GM21825 (cell line): ENCODE data around the gene NABP1.
A peak's percentile ranks its signal among the peaks of the same experiment; 100 is the strongest.

ENCODE experiments used
- ATAC-seq: cut with Tn5 transposase; IDR thresholded peaks from one replicate; pipeline ENCODE4 v1.9.1; 2021; ENCODE audit warnings: mild to moderate bottlenecking, moderate library complexity; ENCODE audit not compliant: unreplicated experiment

NABP1 gene

GRCh38 chr2:191646163-191646902, 31.6 kb upstream of the NABP1 start:
- ATAC-seq: no peak

- ATAC-seq: no peak
Measured at GRCh38 chr2:191649519-191649918, 28.4 kb upstream of the NABP1 start.

GRCh38 chr2:191650896-191651773, 26.8 kb upstream of the NABP1 start:
- ATAC-seq: peak; percentile 98

DNA sequence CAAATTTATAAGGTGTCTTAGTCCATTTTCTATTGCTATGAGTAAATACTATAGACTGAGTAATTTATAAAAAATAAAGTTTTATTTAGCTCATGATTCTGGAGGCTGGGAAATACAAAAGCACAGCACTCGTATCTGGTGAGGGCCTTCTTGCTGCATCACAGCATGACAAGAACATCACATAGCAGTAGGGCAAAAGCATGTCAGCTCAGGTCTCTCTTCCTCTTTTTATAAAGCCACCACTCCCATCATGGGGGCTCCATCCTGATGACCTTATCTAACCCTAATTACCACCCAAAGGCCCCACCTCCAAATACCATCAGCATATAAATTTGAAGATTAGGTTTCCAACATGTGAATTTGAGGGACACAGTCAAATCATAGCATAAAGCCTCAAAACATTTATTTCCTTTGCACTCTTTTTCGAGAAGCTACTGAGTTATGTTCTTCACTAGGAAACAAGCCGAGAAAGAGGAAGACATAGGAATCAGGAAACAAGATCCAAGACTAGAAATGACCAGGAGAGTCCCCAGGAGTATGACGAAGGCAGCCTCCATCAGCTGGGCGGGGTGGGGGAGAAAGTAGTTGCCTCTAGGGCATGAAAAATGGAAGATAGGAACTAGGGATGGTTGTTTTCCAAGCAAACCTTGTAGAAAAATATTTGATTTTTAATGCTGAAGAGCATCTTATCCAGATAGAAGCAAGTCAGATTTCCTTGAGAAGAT, 24.1 kb upstream of the NABP1 start:
- ATAC-seq: no peak

- ATAC-seq: no peak
Measured at GRCh38 chr2:191656391-191656790, 21.5 kb upstream of the NABP1 start.

DNA sequence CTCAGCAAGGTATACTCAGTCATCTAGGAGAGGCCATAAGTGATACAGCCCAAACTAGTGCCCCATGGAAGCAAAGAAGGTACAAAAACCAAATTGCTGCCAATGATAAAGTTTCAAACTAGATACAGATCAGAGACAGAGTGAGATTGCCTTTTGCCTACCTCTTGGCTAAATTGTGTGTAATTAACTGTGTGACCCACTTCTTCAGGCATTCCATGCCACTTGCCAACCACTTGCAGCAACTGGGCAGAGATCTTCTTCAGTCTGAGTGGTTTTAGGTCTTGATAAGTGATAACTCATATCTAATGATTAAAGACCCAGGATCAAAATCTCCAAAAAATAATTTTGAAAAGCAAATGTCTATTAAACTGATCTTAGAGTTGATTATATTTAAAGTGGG, 21.1 kb upstream of the NABP1 start:
- ATAC-seq: no peak

GRCh38 chr2:191657977-191658376, 20.0 kb upstream of the NABP1 start:
- ATAC-seq: no peak

GRCh38 chr2:191659198-191659597, 18.7 kb upstream of the NABP1 start:
- ATAC-seq: no peak

DNA sequence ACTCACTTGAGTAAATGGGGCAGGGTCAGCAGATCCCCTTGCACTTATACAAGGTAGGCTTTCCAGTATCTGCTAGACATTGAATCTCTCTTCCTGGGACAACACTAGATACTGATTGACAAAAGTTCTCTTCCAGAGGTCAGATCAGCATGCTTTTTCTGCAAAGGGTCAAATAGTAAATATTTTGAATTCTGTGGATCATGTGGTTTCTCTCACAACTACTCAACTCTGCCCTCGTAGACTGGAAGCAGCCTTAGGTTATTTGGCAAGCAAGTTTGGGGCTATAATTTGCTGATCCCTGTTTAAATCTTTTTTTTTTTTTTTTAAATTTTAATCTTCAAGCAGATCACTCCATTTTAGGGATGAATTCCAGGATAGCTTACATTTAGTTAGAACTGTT, 17.4 kb upstream of the NABP1 start:
- ATAC-seq: no peak

GRCh38 chr2:191661097-191661924, 16.6 kb upstream of the NABP1 start:
- no peak for ATAC-seq

- no peak for ATAC-seq
Measured at GRCh38 chr2:191664823-191665677, 12.9 kb upstream of the NABP1 start.

GRCh38 chr2:191666226-191666625, 11.7 kb upstream of the NABP1 start:
- no peak for ATAC-seq

- peak; percentile 77 for ATAC-seq
Measured at GRCh38 chr2:191666732-191667131, 11.2 kb upstream of the NABP1 start.

DNA sequence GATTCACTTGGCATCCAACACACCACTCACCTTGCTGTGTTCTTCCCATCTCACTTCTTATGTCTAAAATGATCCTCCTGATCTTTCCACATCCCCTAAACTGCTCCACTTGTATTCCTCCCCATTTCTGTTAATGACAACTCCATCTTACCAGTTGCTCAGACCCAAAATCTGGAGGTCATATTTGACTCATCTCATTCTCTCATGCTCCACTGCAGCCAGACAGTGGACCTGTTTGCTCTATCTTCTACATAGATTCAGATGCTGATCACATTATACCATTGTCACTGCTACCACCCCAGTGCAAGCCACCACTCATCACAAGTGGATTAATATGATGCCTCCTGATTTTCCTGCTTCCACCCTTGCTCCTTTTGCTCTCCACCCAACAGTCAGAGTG, 7.9 kb upstream of the NABP1 start:
- peak; percentile 57 for ATAC-seq

DNA sequence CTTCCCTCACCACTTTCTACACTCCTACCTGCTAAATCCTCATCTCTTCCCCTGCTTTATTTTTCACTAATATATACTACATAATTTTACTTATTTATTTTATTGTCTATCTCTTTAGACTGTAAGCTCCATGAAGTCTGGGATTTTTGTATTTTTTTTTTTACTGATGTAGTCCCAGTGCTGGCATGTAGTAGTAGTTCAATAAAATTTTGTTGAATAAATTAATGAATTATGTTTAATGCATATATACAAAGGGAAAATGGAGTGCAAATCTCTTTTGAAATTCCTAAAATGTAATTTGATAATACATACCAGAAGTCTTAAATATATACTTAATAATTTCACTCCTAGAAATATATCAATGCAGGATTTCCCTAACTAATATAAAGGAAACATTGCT, 7.1 kb upstream of the NABP1 start:
- ATAC-seq: no peak

DNA sequence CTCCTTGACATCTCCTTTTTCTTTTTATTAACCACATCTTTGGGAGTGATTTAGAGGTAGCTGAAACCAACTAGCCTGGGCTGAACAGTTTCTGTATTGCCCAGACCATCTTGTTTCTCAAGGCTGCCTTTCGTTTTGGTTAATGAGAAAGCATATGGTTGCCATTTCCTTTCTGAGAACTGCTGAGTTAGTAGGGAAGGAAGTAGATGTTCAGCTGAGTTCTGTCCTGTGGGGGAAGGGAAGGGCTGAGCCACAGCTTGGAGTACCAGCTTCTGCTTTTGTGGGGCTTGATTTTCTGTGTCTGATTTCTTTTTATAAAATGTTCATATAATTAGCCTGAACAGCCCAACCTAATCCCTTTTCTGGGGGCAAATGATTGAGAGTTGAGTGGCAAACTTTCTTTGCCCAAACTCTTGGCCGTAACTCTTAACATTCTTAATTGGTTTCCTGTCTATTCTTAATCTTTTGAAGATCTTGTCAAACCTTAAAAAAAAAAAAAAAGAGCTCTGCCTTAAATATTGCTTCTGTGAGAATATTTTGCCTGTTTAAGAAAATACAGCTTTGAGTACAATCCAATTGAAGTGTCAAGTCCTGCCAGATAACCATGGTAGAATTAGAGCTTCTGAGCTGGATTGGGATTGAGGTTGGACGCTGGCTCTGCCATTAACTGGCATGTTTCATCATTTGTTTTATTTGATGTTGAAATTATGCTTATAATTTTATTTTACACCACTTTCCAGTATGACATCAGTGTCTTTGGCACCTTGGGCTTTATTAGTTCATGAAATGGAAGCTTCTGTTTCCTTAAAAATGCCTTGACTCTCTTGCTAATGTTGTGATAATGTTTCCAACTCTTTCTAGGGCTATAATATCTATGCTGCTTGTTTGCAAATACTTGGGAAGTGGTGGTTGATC, 1.9 kb upstream of the NABP1 start:
- peak; percentile 55 for ATAC-seq

- peak; percentile 21 for ATAC-seq
Measured at GRCh38 chr2:191676790-191677645, 918 bp upstream of the NABP1 start.
